ENCODE results near the gene SLC4A3.
"Not testable (repeated sequence)": the region's sequence is repeated elsewhere in the genome, so short reads cannot be mapped to it uniquely, and the experiment has no call there.

The SLC4A3 gene

DNA sequence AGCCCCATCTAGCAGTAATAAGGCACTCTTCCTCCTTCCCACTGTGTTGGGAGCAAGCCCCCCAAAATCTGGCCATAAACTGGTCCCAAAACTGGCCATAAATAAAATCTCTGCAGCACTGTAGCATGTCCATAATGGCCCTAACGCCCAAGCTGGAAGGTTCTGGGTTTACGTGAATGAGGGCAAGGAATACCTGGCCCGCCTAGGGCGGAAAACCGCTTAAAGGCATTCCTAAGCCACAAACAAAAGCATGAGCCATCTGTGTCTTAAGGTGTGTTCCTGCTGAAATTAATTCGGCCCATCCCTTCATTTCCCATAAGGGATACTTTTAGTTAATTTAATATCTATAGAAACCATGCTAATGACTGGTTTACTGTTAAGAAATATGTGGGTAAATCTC lies 24.2 kb downstream of the SLC4A3 start:
- not testable (repeated sequence) for DNase-seq

- DNase-seq: no peak
Measured at GRCh38 chr2:219656526-219656925, 29.1 kb downstream of the SLC4A3 start.

DNA sequence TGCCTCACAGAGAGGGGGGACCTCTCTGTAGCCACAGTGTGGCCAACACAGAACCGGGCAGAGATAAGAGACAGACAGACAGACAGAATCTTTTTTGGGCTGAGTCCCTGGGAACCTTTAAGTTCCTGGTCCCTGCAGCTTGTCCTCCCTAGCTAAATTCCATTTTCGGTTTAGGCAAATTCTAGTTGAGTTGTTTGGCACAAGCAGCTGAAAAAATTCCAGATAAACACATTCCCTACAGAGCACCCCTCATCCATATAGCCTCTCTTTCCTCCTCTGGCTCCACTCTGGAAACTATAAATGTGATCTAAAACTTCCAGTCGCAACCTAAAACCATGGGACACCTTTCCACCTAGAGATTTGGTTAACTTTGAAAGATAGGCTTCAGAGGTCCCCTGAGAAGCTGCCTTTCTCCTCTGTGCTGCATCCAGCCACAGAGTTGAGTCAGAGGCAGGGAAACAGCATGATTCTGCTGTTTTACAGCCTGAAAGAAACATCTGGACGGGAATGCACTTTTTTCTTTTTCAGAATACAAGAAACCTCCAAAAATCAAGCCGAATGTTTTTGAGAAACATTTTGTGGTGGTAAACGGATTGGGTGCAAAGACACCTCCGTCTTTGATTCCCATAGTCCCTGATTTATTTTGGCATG lies 30.9 kb downstream of the SLC4A3 start:
- DNase-seq: no peak

GRCh38 chr2:219658874-219659273 lies 31.4 kb downstream of the SLC4A3 start:
- DNase-seq: no peak

DNA sequence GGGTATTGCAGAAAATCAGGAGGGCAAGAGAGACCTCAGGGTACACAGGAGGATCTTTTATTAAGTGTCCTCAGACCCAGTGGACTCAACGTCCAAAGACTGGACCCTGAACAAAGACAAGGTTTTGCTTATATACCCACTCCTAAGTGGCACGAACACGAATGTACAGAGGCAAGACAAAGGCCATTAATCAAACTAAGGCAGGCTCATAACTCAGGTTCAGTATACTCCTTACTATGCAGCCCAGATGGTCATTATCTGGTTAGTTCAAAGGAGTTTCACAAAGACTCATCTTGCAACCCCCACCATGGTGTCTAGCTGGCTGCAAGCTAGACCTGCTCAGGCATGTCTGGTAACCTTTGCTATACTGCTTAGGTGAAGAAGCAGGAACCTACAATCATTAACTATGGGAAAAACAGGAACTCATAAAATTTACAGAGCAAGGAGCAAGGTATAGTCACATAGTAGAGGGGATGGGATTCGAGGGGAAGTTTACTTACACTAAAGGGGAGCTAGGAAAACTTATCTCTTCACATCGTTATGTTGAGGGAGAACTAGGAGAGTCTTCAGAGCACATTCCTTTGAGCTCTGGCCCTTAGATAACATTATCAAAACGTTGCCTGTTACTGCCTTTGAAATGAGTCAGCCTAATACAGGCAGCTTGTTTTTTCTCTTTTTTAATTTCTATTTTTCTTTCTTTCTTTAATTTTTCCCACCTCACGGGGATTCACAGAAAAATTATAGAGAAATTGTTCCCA lies 33.9 kb downstream of the SLC4A3 start:
- no peak for DNase-seq

DNA sequence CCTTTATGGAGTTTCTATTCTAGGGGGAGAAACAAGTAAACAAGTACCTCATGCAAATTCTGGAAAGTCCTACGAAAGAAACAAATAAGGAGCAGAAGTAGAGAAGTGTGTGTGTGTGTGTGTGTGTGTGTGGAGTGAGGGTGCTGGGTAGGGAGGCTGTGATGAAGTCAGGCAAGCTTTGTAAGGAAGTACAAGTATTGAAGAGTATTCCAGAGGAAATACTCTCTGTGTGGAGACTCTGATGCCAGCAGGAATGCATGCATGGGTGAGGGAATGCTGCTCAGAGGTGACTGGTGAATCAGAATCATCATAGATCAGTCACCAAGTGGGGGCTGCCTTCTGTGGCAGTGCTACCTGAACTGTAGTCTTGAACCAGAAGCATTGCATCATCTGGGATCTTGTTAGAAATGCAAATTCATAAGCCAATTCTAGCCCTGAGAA lies 34.5 kb downstream of the SLC4A3 start:
- DNase-seq: no peak

DNA sequence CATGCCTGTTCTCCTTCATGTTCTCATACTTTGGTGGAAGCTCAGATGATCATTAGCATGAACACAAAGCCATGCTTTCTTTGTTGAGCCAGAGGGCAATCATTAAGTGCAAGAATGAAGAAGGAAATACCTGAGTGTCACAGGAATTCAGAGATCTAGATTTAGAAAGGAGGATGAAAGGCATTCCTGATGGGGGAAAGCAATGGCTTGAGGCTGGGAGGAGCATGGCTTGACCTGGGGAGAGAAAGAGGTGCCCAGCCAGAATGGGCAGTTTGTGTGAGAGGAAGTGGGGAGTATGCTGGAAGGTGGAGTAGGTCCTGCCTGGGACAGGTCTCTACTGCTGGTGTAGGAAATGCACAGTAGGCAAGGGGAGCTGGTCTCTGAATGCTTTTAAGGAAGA lies 35.1 kb downstream of the SLC4A3 start:
- DNase-seq: no peak

- no peak for DNase-seq
Measured at GRCh38 chr2:219663116-219663762, 35.8 kb downstream of the SLC4A3 start.

DNA sequence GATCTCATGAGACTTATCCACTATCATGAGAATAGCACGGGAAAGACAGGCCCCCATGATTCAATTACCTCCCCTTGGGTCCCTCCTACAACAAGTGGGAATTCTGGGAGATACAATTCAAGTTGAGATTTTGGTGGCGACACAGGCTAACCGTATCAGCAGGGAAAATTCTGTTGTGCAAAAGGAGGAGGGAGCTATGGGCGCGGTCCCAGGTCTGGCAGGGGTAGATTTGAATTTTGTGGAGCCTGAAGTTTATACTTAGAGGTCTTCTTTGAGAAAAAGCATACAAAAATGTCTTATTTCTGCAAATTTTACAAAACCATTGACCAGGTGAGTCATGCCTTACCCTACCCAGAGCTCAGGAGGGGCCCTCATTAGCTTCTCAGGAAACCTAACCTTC lies 36.6 kb downstream of the SLC4A3 start:
- no peak for DNase-seq

- no peak for DNase-seq
Measured at GRCh38 chr2:219664944-219665343, 37.5 kb downstream of the SLC4A3 start.

DNA sequence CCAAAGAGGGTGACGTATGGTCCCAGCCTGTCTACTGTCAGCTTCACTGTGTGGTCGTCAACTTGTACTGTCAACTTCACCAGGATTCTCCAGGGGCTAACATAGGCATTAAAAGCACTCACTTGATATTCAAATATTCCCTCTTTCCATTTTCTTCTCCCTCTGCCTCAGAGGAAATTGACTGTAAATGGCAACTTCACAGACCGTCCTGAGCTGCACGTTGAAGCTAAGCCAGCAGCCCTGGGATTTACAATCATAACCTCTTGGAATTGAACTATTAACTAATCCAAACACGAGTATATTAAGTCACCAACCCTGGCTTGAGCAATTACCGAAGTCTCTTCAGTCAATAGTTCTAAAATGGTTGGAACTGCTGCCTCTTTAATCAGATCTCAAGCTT lies 38.5 kb downstream of the SLC4A3 start:
- DNase-seq: no peak

DNA sequence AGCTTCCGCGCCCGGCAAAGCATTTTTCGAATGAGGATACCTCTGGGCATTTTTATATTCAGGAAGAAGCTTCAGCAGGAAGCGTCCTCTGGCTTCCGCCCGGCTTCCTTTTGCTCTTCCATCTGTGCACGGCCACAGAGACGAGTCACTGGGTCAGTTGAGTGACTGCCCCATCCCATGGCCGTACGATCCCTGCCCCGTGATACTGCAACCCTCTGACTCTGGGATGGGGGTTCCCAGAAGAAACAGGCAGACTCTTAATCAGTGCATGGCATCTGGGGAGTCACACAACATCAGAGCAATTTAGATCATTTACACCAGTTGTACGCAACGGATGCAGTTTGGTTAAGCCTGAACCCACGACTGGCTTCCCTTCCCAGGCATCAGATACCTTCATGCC lies 40.9 kb downstream of the SLC4A3 start:
- no peak for DNase-seq

DNA sequence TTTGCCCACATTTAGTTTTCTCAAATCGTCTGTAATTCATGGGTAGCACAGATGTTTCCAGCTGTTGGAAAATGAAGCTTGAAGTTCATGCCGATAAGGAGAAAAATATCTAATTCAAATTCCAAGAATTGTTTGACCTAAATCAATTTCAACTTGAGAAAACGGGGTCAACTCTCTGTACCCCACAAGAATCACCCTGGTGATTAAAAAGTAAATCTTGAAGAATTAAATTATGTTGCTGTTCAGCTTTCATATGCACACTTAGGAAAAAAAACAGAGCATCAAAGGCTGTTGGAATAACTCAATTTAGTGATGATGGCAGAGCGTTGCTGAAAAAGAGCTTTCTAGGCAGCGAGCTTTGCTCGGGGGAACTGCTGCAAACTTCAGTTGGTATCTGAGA lies 43.0 kb downstream of the SLC4A3 start:
- DNase-seq: no peak

- no peak for DNase-seq
Measured at GRCh38 chr2:219671279-219671678, 43.8 kb downstream of the SLC4A3 start.

GRCh38 chr2:219672406-219672805 lies 45.0 kb downstream of the SLC4A3 start:
- DNase-seq: no peak

- no peak for DNase-seq
Measured at GRCh38 chr2:219675221-219675620, 47.8 kb downstream of the SLC4A3 start.

GRCh38 chr2:219676586-219676985 lies 49.2 kb downstream of the SLC4A3 start:
- DNase-seq: no peak

DNA sequence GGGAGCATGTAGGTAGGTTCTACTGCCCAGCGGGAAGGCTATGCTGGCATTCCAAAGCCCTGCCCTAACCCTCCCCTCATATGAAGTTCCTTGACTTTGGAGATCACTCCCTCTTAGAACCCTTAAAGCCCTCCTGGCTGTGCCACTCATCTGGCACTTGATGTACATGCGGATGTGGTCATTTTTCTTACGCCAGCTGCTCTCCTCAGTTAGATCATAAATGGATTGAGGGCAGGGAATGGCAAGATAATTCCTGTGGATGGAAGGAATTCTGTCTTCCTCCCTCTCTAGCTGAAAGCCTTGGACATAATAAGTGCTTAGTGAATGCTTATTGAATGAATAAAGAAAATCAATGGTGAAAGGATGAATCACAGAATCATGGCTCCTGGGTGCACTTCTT lies 51.6 kb downstream of the SLC4A3 start:
- no peak for DNase-seq

GRCh38 chr2:219679571-219679970 lies 52.1 kb downstream of the SLC4A3 start:
- DNase-seq: no peak

DNA sequence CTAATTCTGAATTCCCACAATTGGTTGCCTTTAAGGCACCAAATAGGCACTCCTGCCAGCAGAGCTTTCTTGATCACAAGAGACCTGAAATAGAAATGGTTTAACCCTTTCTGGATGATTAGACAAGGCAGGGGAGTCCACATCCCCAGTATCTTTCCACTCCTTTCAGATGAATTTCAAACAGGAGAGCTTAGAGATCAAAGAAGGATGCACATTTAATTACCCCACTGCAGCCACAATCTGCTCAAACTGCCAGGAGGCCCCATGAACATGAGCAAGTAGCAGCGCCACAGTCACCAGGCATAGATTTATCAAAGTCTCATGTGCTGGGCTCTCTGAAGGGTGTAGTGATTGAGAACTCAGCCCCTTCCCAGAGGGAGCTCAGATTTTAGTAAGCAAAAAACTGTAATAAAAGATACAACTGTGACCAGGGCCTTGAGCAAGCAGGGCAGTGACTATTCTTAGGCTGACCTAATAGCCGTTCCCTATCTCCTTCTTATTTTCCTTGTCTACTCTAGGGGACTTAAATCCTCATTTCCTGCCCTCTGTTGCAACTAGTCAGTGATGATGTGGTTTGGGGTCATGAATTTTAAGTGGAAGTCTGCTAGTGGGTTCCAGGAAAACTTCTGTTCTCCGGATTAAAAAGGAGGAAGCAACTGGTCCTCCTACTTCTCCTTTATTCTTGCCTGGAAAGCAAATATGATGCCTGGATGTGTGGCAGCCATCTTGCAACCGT lies 53.7 kb downstream of the SLC4A3 start:
- no peak for DNase-seq

- DNase-seq: no peak
Measured at GRCh38 chr2:219681694-219682300, 54.4 kb downstream of the SLC4A3 start.

- DNase-seq: not testable (repeated sequence)
Measured at GRCh38 chr2:219683474-219683873, 56.0 kb downstream of the SLC4A3 start.
